ENCODE results near the gene TMEM108.

Gene TMEM108

DNA sequence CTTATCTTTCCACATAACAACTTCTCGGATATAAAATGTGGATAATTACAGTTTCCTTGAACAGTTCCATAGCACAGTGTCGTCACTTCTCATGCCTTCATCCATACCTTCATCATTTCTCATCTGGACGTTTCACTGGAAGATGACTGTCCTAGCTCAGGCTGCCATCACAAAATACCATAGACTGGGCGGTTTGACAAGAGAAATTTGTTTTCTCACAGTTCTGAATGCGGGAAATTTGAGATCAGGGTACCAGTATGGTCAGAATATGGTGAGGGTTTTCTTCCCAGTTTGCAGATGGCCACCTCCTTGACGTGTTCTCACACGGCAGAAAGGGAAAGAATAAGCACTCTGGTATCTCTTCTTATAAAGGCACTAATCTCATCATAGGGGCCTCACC lies 42.8 kb downstream of the TMEM108 start:
- no peak overlapping the region for H3K4me3 ChIP-seq (ENCODE audit: low read depth, low read length)
- no peak for DNase-seq (ENCODE audit: low read depth, low spot score)
- in situ Hi-C loops (cut with HindIII; ENCODE audit: low sequenced_read_pairs): no loop called here
- TF ChIP-seq, protein P1, sequence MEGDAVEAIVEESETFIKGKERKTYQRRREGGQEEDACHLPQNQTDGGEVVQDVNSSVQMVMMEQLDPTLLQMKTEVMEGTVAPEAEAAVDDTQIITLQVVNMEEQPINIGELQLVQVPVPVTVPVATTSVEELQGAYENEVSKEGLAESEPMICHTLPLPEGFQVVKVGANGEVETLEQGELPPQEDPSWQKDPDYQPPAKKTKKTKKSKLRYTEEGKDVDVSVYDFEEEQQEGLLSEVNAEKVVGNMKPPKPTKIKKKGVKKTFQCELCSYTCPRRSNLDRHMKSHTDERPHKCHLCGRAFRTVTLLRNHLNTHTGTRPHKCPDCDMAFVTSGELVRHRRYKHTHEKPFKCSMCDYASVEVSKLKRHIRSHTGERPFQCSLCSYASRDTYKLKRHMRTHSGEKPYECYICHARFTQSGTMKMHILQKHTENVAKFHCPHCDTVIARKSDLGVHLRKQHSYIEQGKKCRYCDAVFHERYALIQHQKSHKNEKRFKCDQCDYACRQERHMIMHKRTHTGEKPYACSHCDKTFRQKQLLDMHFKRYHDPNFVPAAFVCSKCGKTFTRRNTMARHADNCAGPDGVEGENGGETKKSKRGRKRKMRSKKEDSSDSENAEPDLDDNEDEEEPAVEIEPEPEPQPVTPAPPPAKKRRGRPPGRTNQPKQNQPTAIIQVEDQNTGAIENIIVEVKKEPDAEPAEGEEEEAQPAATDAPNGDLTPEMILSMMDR (IDR thresholded peaks at IDR 0.05; ENCODE audit: low read depth, low read length): no peak

- DNase-seq (ENCODE audit: low read depth, low spot score): no peak
- no peak overlapping the region for H3K4me3 ChIP-seq (ENCODE audit: low read depth, low read length)
- TF ChIP-seq, protein P1 (IDR thresholded peaks at IDR 0.05; ENCODE audit: low read depth, low read length): no peak
- in situ Hi-C loops (cut with HindIII; ENCODE audit: low sequenced_read_pairs): no loop called here
Observed at GRCh38 chr3:133083395-133083794, 45.2 kb downstream of the TMEM108 start.

DNA sequence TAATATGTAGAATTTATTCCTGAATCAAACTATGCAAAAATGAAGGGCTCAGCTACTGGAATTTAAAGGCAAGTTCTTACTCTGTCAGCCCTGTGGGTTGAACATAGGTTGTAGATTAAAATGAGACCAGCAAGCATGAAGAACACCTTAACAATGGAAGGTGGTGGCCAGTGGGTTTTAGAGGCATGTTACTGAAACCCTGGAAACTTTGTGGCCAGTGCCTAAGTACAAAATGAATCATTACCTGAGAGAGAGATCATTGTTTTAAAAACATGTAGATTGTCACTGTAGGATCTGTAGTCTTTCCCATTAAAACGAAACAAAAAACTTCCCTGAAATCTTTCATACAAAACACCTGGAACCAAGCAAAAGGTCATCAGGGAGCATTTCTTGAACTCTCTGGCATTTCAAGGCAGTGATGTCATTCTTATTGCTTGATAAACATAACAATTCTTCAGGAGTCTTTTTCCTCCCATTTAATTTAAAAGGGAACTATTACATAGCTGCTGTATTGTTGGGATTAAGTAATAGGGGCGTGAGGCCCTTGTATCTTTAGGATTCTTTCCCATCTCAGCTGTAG lies 51.8 kb downstream of the TMEM108 start:
- H3K4me3 ChIP-seq (ENCODE audit: low read depth, low read length): no peak overlapping the region
- TF ChIP-seq, protein P1 (IDR thresholded peaks at IDR 0.05; ENCODE audit: low read depth, low read length): no peak
- in situ Hi-C loops (cut with HindIII; ENCODE audit: low sequenced_read_pairs): no loop called here
- no peak for DNase-seq (ENCODE audit: low read depth, low spot score)

GRCh38 chr3:133092681-133093080 lies 54.5 kb downstream of the TMEM108 start:
- TF ChIP-seq, protein P1 (IDR thresholded peaks at IDR 0.05; ENCODE audit: low read depth, low read length): no peak
- in situ Hi-C loops (cut with HindIII; ENCODE audit: low sequenced_read_pairs): no loop called here
- no peak overlapping the region for H3K4me3 ChIP-seq (ENCODE audit: low read depth, low read length)
- DNase-seq (ENCODE audit: low read depth, low spot score): peak; percentile 49

- DNase-seq (ENCODE audit: low read depth, low spot score): no peak
- H3K4me3 ChIP-seq (ENCODE audit: low read depth, low read length): no peak overlapping the region
- in situ Hi-C loops (cut with HindIII; ENCODE audit: low sequenced_read_pairs): no loop called here
- TF ChIP-seq, protein P1 (IDR thresholded peaks at IDR 0.05; ENCODE audit: low read depth, low read length): no peak
Observed at GRCh38 chr3:133093366-133093765, 55.2 kb downstream of the TMEM108 start.

DNA sequence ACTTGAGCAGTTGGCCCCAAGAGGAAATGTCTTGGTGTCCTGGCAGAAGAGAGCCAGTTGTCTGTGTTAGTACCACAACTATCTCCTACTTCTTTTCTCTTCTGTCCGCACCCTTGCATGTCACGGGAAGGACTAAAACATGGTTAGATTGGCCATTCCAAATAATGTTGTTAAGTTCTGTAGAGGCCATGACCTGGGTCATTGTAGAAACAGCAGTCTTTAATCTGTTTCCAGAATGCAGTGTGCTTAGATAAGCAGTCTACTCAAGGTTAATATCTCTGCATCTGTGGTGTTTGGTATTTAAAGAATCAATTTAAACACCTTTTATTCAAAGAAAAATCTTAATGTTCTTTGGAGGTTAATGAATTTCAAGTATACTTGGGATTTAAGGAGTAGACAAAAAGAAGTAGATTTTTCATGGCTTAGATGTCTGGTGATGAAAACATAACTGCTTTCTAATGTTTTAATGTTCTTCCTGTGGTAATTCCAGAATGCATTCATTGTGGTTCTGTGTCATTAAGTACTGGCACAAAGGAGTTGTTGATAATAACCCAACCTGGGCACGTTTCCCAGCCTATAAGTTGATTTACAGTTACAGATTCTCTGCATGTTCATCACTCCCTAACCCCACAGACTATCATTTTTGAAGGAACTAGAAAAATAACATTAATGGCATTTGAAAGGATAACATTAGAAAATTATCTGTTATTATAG lies 58.9 kb downstream of the TMEM108 start:
- in situ Hi-C loops (cut with HindIII; ENCODE audit: low sequenced_read_pairs): no loop called here
- DNase-seq (ENCODE audit: low read depth, low spot score): peak; percentile 89

More for the DNA sequence above, 58.9 kb downstream of the TMEM108 start:
- TF ChIP-seq, protein P1 (IDR thresholded peaks at IDR 0.05; ENCODE audit: low read depth, low read length): no peak
- H3K4me3 ChIP-seq (ENCODE audit: low read depth, low read length): no peak overlapping the region

Measured in astrocyte of the spinal cord (primary cell).